SK-N-MC (cell line): ENCODE measurements around the gene TRMO.

Experiments used
- DNase-seq: peaks from one replicate; pipeline ENCODE4 v3.0.0-alpha.2; 2011; ENCODE audit warnings: low read depth, low spot score
- H3K27ac ChIP-seq: fragments of 200-600 bp; sonication (generic); 2 replicates; pipeline ENCODE4 v1.5.1; 2016; ENCODE audit warnings: mixed run types
- H3K36me3 ChIP-seq: fragments of 200-600 bp; sonication (generic); 2 replicates; pipeline ENCODE4 v1.6.1; 2017; ENCODE audit warnings: antibody characterized with exemption, low read length, mixed read lengths; ENCODE audit not compliant: insufficient read depth
- H3K4me3 ChIP-seq: fragments of 200-600 bp; sonication (generic); 2 replicates; pipeline ENCODE4 v1.5.1; 2016
- H3K9ac ChIP-seq: fragments of 200-600 bp; sonication (generic); 2 replicates; pipeline ENCODE4 v1.8.0; 2017; ENCODE audit warnings: mixed run types, mixed read lengths; ENCODE audit not compliant: insufficient read length
- H3K9me3 ChIP-seq: fragments of 200-600 bp; sonication (generic); 2 replicates; pipeline ENCODE4 v1.6.1; 2017; ENCODE audit warnings: low read depth, mild to moderate bottlenecking, antibody characterized with exemption, low read length, moderate library complexity, mixed read lengths
- EZH2 ChIP-seq: fragments of 200-600 bp; sonication (generic); IDR thresholded peaks from one replicate; pipeline ENCODE4 v1.6.1; 2017; ENCODE audit warnings: antibody characterized with exemption
- FOXP2 ChIP-seq: optimal IDR thresholded peaks from 2 replicates; pipeline ENCODE3; 2011; ENCODE audit warnings: mild to moderate bottlenecking, moderate library complexity; ENCODE audit not compliant: insufficient read depth; ENCODE audit errors: extremely low read length, control extremely low read depth
- POLR2AphosphoS5 ChIP-seq: IDR thresholded peaks from 2 replicates; pipeline ENCODE4 v1.6.1; 2012; ENCODE audit warnings: mild to moderate bottlenecking, low read depth, low read length, borderline replicate concordance

Gene TRMO

GRCh38 chr9:97921959-97922724 lies at the start of gene TRMO:
Gene TRMO, minus strand, starts transcription at chr9:97922500. Its CDS starts 7 bp downstream, at chr9:97922493.
- H3K9me3 ChIP-seq = no peaks in the 10 kb centered on the region
- DNase-seq = peak; percentile 96
- H3K27ac ChIP-seq = peak within 1 kb of the TSS; percentile 96
- TF ChIP-seq POLR2AphosphoS5 (peak; percentile 82), FOXP2 (no peak), EZH2 (no peak)
- H3K36me3 ChIP-seq = no peaks in the 10 kb centered on the region
- peak within 1 kb of the TSS; percentile 94 for H3K4me3 ChIP-seq
- peak within 1 kb of the TSS; percentile 99 for H3K9ac ChIP-seq

- H3K27ac ChIP-seq = no peak overlapping the region
- no peaks in the 10 kb centered on the region for H3K9me3 ChIP-seq
- TF ChIP-seq FOXP2 (no peak), POLR2AphosphoS5 (no peak), EZH2 (no peak)
- DNase-seq = no peak
- H3K36me3 ChIP-seq = no peaks in the 10 kb centered on the region
- H3K9ac ChIP-seq = no peak overlapping the region
- no peak overlapping the region for H3K4me3 ChIP-seq
Observed at GRCh38 chr9:97970165-97970564, 47.9 kb upstream of the TRMO start.

GRCh38 chr9:97969014-97969413 lies 46.7 kb upstream of the TRMO start:
- Histone ChIP-seq H3K4me3 (no peak overlapping the region), H3K9ac (no peak overlapping the region), H3K36me3 (no peaks in the 10 kb centered on the region), H3K9me3 (no peaks in the 10 kb centered on the region), H3K27ac (no peak overlapping the region)
- no peak for TF ChIP-seq POLR2AphosphoS5
- no peak for TF ChIP-seq FOXP2
- no peak for DNase-seq

- no peaks in the 10 kb centered on the region for H3K9me3 ChIP-seq
- no peaks in the 10 kb centered on the region for H3K36me3 ChIP-seq
- no peak overlapping the region for H3K4me3 ChIP-seq
- no peak overlapping the region for H3K27ac ChIP-seq
- no peak for DNase-seq
- TF ChIP-seq EZH2 (no peak), FOXP2 (no peak), POLR2AphosphoS5 (no peak)
- H3K9ac ChIP-seq = no peak overlapping the region
Observed at GRCh38 chr9:97966493-97966892, 44.2 kb upstream of the TRMO start.

- TF ChIP-seq EZH2 (no peak), FOXP2 (no peak), POLR2AphosphoS5 (no peak)
- no peak for DNase-seq
- Histone ChIP-seq H3K36me3 (no peaks in the 10 kb centered on the region), H3K4me3 (no peak overlapping the region), H3K27ac (no peak overlapping the region), H3K9me3 (no peaks in the 10 kb centered on the region), H3K9ac (no peak overlapping the region)
Observed at GRCh38 chr9:97964901-97965300, 42.6 kb upstream of the TRMO start.

- H3K4me3 ChIP-seq = no peak overlapping the region
- no peak for DNase-seq
- no peak overlapping the region for H3K9ac ChIP-seq
- no peaks in the 10 kb centered on the region for H3K9me3 ChIP-seq
- H3K27ac ChIP-seq = no peak overlapping the region
- H3K36me3 ChIP-seq = no peaks in the 10 kb centered on the region
- TF ChIP-seq FOXP2 (no peak), POLR2AphosphoS5 (no peak), EZH2 (no peak)
Observed at GRCh38 chr9:97963232-97963631, 40.9 kb upstream of the TRMO start.

GRCh38 chr9:97962575-97962974 lies 40.3 kb upstream of the TRMO start:
- Histone ChIP-seq H3K9me3 (no peaks in the 10 kb centered on the region), H3K4me3 (no peak overlapping the region), H3K27ac (no peak overlapping the region), H3K9ac (no peak overlapping the region), H3K36me3 (no peaks in the 10 kb centered on the region)
- DNase-seq = no peak
- TF ChIP-seq EZH2 = no peak
- no peak for TF ChIP-seq FOXP2
- TF ChIP-seq POLR2AphosphoS5 = no peak

- Histone ChIP-seq H3K4me3 (no peak overlapping the region), H3K27ac (no peak overlapping the region), H3K9me3 (no peaks in the 10 kb centered on the region), H3K9ac (no peak overlapping the region), H3K36me3 (no peaks in the 10 kb centered on the region)
- no peak for DNase-seq
- TF ChIP-seq EZH2 (no peak), POLR2AphosphoS5 (no peak), FOXP2 (no peak)
Observed at GRCh38 chr9:97962136-97962535, 39.8 kb upstream of the TRMO start.
